HG02610 (cell line): ENCODE results near the gene ARMC6.

ENCODE experiments used
- ATAC-seq: cut with Tn5 transposase; IDR thresholded peaks from one replicate; pipeline ENCODE4 v1.9.1; 2021; ENCODE audit warnings: mild to moderate bottlenecking, moderate library complexity; ENCODE audit not compliant: unreplicated experiment

Gene ARMC6

DNA sequence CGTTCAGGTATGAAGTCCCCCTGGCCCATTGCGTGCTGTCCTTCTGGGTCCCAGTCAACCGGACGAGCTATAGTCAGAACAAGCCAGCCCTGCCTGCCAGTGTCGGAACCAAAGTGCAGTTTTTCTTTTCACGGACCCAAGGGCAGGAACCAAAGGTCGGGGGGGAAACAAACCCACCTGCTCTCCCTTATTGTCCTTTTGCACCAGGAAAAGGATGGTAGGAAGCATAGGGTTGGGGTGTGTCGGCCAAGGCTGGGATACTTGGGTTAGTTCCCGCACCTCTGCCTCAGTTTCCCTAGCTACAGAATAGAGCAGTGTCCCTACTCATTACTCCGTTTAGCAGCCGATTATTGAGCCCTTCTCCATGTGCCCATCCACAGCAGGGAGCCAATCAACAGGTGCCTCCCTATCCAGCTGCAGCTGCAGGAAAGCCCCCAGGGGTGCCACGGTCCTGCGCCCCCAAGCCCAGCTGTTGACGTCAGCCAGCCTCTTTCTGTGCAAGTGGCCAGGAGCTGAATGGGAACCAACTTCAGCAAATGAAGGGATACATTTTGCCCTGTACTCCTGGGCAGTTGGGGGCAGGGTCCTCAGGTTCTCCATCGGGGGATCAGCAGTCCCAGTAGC, 21.0 kb downstream of the ARMC6 start:
- no peak for ATAC-seq

- no peak for ATAC-seq
Observed at GRCh38 chr19:19054939-19055440, 21.6 kb downstream of the ARMC6 start.

DNA sequence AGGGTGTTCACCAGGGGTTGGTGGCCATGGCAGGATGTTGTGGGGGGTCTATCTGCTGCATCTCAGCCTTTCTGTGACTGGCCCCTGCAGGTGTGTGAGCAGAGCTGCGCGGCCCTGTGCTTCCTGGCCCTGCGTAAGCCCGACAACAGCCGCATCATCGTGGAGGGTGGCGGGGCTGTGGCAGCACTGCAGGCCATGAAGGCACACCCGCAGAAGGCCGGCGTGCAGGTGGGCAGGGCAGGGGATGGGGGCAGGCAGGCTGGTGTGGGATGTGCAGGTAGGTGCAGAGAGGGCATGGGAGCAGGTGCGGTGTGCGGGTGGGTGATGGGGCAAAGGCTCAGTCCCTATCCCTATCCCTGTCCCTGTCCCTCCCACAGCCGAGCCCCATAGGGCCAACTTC, 22.3 kb downstream of the ARMC6 start:
- ATAC-seq, result no peak

DNA sequence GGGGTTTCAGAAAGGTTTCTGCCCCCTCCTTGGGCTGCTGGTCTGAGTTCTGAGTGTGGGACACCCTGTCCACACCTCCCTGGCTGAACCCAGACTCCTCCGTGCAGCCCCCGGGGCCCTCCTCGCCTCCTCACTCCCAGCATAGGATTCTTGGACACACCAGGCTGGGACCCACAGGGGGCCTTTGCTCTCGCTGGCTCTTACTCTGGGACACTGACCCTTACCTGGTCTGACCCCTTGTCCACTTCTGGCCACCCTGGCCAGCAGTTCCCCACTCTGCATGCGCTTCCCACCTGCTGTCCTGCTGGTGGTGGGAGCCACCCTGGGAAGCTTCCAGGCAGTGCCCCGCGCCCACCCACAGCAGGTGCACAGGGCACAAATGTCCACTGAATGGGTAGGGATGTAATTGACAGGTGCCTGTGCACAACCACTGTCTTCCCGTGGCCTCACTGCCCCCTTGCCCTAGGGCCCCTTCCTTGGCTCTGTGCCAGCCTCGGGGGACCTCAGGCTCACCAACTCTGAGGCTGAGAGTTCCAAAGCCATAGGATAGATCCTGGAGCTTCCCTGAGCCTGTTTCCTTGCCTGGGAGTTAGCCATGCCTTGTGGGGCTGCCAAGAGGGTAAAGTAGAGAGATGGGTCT, 23.4 kb downstream of the ARMC6 start:
- ATAC-seq, result no peak

DNA sequence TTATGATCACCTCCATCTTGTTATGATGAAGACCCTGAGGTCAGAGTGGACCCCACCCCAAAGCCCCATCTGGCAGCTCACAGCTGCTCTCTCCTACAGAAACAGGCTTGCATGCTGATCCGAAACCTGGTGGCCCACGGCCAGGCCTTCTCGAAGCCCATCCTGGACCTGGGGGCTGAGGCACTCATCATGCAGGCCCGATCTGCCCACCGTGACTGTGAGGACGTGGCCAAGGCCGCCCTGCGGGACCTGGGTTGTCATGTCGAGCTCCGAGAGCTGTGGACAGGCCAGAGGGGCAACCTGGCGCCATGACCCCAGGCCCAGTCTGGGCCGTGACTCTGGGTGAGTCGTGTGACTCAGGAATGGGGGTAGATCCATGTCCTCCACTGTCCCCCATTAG, 23.9 kb downstream of the ARMC6 start:
- no peak for ATAC-seq

DNA sequence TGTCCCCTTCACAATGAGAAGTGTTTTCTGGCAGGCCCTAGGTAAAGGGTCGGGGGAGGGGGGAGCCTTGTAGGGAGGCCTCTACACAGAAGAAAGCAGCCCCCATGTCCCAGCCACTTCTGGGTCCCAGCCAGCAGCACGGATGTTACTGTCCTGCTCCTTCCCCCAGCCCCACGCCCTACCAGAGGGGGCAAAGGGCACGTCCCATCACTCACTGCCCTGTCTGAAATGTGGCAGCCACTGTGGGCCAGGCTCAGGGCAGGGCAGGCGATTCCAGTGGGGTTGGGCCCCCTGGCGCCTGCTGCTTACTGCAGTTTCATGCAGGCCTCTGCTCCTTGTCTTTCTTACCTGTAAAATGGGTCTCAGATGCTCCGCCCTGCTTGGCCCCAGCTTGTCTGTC, 24.3 kb downstream of the ARMC6 start:
- no peak for ATAC-seq

DNA sequence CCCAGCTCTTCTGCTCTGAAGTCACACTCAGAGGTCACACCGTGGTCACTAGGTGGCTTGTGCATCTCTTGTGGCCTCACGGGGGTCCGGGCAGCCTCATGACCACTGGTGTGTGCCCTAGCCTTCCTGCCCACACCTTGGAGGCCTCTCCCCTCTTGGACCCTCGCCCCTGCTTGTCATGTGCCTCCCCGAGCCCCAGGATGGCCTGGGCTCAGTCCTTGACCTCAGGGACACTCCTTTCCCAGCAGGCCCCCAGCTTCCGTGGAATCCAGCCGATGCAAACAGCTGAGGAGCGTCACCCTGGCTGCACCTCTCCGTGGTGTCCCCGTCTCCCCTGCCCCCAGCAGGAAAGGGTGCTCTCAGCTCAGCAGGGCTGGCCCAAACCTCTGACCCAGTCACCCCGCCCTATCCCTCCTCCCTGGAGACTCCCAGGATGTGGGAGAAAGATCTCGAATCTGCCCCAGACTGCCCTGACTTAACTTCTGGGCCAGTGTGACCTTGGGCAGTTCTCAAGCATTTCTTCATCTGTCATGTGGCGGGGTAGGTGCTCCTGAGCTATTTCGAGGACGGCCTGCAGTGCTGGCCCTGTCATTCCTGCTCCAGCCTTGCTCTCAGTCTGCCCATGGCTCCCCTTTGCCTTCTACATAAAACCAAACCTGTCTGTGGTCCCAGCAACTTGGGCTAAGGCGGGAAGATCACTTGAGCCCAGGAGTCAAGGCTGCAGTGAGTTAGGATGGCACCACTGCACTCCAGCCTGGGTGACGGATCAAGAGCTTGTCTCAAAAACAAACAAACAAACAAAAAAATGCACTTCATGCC, 25.8 kb downstream of the ARMC6 start:
- no peak for ATAC-seq

- ATAC-seq, result no peak
Observed at GRCh38 chr19:19059837-19060611, 26.6 kb downstream of the ARMC6 start.

GRCh38 chr19:19061506-19061905, 28.1 kb downstream of the ARMC6 start:
- ATAC-seq, result no peak

GRCh38 chr19:19062454-19063182, 29.2 kb downstream of the ARMC6 start:
- no peak for ATAC-seq

DNA sequence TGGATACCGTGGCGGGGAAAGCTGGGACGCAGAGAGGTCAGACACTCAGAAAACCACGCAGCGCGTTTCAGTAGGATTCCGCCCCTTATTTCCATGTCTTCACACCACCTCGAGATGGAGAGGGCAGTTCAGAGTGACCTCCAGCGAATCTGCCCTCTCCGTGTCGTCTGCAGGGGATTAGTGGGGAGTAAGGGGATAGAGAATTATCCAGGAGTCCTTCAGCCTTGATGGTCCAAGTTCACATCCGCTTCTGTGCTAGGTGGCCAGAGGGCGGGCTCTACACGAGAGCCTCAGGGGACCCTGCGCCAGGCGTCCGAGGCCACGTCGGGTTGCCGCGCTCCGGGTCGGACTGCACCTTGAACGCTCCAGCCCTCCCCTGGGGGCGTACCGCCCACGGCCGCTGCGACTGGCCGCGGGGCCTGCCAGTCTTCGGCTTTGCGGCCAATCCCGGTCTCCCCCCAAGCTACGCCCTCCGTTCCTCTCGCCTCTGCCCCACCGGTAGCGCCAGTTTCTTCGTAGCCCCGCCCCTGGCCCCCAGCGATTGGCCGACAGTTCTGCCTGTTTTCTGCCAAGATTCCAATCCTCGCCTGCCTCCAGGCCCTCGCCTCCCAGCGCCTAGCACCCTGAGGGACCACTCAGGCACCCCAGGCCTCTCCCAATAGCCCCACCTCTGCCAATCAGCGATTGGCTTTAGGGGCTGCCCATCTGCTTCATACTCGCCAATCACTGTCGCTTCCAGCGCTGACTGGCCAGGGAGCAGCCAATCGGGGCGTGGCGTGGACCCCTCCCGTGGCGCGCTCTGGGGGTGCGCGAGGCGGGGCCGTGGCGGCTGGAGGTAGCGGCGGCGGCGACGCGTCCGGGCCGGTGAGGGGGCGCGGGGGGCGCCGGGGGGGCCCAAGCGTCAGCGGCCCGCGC, 30.0 kb downstream of the ARMC6 start, which contains the start of gene SLC25A42:
Gene SLC25A42 (plus strand): TSS at position 812 of the 915 bp plus-strand sequence. CDS start 32,131 bp downstream, outside the sequence.
- peak; percentile 94 for ATAC-seq

DNA sequence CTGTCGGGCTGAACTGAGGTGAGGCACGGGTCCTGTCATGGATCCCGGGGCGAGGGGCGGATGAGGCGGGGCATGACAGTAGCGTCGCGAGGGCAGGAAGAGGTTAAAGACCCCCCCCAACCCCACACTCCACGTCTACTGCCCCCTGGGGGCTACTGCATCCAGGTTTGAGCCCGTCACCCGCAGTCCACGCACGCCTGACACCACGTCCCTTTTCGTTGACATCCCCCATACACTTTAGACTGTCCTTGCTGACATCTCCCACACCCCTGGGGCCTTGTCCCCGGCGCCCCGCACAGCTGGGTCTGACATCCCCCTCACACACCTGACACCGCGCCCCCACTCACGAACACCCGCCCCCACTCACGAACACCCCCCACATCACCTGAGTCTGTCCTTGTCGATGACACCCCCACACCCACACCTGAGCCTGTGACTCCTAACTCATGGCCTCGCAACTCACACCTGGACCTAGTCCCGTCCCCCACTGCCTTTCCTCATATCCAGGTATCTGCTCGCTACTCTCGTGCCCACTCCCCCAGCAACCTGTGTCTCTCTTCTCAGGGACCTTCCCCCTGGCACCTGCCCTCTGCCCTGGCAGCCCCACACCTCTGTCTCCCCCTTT, 30.8 kb downstream of the ARMC6 start:
- no peak for ATAC-seq

GRCh38 chr19:19064811-19065745, 31.7 kb downstream of the ARMC6 start:
- ATAC-seq, result no peak

DNA sequence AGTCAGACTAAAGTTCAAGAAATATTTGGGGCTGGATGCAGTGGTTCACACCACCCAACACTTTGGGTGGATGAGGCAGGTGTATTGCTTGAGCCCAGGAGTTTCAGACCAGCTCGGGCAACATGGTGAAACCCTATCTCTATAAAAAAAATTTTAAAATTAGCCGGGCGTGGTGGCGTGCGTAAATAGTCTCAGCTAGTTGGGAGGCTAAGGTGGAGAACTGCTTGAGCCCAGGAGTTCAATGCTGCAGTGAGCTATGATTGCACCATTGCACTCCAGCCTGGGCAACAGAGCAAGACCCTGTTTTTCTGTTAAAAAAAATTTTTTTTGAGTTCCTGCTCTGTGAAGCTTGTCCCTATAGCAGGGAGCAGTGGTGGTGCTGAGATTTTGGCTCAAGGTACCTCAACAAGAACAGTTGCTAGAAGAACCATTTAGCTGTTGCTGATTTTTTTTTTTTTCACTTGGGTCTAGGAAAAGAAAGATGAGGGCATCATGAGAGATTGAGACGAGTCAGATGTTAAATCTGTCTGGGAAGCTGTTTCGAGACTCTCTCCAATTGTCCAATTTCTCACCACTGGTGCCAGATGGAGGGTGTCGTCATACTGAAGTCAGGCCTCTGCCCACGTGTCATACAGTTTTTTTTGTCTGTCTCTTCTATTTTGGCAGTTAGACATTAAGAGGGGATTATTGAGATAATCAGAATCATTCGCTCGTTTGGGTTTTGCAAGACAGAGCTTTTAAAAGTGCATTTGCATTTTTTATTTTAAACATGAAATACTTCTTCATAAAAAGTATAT, 34.1 kb downstream of the ARMC6 start:
- ATAC-seq, result no peak

DNA sequence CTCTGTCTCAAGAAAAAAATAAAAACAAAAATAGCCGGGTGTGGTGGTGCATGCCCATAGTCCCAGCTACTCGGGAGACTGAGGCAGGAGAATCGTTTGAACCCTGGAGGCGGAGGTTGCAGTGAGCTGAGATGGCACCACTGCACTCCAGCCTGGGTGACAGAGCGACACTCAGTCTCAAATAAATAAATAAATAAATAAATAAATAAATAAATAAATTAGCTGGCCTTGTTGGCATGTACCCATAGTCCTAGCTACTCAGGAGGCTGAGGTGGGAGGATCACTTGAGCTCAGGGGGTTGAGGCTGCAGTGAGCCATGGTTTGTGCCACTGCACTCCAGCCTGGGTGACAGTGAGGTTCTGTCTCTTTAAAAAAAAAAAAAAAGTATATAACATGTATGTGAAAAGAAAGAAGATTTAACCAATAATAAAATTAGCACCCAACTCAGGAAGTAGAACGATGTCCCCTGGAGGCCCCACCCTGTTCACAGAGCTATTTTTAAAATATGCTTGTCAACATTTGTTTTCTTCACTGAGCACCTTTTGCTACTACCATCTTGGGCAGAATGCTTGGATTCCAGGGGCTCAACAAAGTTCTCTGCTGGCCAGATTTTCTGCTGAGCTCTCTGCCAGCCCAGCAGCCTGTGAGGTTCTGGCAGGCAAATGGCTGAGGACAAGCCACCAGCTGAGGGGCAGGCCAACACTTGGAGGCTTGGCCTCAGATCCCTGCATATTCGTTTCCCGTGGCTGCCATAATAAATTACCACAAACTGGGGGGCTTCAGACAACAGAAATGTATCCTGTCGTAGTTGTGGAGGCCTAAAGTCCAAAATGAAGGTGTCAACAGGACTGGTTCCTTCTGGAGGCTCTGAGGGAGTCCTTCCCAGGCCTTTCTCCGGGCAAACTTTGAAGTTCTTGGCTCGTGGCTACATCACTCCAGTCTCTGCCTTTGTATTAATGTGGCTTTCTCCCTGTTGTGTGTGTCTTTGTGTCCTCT, 35.6 kb downstream of the ARMC6 start:
- ATAC-seq, result no peak

DNA sequence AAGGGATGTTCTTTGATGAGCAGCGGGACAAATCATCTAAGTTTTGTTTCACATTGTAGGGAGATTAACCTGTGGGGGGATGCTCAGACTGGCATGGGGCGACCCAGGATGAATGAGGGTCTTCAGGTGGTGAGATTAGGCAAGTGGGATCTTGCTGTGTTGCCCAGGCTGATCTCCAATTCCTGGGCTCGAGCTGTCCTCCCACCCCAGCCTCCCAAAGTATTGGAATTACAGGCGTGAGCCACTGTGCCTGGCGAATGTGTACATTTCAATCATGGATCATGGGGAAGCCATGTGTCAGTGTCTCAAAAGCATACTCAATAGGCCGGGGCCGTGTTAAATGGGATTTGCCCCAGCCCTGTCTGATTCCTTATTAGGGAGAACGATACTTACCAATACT, 38.5 kb downstream of the ARMC6 start:
- ATAC-seq, result no peak
